Measurements from ENCODE around the gene MLYCD.

The MLYCD gene

DNA sequence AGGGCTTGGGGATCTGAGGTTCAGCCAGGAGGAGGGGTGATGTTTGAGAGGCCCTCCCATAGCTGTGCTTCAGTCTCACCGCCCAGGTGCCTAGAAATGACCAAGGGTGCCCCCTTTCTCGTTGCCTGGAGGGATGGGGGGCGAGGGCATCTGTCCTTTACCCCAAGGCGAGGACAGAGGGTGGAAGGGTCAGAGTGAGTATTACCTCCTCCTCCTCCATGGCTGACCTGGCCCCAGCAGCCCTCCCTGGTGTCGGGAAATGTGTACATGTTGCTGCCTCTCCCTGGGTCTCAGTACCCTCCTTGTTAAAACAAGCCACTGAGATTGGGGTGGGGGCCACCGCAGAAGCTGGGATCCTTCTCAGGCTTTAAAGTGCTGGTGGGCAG, 71.5 kb downstream of the MLYCD start:
- no peak for DNase-seq (ENCODE audit: low spot score)

DNA sequence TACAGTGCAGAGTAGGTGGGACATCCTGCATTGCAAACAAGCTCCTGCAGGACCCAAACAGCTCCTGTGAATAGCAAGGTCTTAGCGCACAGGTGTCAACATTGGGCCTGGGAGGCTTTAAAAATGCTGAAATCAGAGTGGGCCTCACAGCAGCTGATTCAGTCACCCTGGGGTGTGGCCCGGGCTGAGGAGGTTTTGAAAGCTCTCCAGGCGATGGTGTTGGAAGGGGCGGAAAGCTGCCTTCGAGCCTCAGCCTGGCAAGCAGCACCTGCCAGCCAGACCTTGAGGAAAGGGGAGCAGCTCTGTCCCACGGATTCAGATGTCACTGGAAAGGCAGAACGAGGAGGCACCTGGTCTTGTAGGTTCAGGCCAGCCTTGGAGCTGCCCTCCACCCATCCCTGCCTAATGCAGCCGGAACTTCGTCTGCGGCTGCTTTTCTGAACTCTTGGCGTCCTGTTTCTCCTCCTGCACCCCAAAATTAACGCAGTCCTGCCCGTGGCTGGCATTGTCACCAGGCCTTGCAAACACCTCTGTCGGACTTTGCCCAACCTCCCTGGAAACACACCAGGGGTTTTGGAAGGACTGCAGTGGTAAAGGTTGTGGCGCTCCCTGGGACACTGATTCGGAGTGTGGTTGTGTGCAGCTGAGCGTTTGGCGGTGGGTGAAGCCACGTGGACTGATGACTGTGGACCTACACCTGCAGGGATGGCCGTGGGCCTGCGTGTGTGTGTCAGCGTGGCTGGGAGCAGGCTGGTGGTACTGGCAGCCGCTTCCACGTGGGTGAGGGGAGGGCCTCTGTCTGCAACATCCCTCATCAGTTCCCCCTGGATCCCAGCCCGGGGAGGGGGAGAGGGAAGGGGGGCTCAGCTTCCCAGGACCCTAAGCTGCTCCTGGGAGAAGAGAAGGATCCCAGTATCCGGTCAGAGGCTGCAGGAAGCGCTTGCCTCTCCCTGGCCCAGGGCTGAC, 72.5 kb downstream of the MLYCD start:
- no peak for DNase-seq (ENCODE audit: low spot score)

DNA sequence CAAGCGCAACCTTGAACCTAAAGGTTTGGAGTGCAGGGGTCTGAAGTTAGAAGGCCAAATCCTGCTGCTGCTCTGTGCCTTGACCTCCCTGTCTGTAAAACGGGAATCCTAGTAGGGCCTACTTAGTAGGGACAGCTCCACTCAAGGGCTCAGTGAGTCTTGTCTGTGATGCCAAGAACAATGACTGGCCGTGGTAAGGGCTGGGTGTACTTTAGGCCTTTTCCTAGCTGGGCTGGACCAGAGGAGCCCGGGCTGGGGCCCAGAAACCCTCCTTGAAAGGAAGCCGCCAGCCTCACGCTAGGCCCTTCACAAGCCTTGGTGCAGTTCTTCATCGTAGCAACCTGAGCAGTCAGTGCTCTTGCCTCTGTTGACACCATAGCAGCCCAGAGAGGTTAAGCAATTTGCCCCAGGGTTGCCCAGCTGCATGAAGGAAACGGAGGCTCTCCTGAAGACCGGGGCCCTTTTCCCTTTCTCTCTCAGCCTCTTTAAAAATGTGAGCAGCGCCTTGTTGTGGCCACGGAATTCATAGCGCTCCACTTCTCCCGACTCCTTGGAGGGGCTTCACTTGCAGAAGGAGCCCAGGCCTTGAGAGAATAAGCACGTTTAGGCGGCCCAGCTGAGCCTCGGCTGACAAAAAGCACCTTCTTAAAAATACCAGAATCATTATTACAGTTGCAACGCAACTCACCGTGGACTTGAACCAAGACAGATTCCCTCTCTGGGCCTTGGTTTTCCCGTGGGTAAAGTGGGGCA, 73.5 kb downstream of the MLYCD start:
- no peak for DNase-seq (ENCODE audit: low spot score)

DNA sequence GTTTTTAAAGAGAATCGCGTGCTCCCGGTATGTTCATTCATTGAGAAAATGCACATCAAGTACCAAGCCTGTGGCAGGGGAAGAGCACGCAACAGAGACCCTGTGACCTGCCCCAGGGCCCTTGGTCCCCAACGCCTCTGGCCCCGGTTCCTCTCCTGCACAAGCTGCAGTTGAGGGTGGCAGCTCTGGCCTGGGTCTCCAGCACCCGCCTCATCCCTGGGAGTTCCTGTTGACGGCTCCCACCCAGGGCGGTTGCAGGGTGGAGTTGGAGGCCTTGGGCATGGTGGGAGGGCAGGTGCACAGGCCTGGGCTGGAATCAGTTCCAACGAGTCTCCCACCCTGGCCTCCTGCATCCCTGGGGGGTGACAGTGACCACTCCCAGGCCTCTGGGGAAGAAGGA, 74.2 kb downstream of the MLYCD start:
- no peak for DNase-seq (ENCODE audit: low spot score)

DNA sequence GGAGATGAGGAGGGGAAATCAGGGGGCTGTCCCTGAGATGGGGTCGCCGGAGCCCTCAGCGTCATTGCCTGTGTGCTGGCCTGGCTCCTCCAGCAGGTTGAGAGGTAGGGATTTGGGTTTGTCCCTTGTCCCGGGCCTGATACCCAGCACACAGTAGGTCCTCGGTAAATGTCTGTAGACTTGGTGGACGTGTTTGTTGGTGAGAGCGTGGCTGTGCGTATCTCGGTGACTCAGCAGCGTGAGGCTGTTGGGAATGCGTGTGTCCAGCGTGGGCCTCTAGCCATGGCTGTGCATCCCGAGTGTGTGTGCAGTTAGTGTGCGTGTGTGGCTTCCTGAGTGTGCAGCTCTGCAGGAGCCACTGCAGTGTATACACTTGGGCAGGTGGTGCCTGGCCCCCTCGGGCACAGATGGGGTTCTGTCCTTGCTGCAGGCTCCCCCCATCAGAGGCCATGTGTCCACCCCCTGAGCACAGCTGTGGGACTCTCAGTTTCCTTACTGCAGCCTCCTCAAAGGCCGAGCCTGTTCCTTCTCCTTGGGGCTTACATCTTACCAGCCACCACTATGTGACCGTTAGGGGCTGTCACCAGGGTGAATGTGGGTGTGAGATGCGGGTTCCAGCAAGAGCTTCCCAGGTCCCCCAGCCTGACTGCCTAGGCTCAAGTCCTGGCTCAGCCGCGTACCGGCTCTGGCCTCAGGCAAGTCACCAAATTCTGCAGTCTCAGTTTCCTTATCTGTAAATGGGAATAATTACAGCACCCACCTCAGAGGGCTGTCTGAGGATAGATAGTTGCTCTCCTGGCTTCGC, 74.9 kb downstream of the MLYCD start:
- no peak for DNase-seq (ENCODE audit: low spot score)

DNA sequence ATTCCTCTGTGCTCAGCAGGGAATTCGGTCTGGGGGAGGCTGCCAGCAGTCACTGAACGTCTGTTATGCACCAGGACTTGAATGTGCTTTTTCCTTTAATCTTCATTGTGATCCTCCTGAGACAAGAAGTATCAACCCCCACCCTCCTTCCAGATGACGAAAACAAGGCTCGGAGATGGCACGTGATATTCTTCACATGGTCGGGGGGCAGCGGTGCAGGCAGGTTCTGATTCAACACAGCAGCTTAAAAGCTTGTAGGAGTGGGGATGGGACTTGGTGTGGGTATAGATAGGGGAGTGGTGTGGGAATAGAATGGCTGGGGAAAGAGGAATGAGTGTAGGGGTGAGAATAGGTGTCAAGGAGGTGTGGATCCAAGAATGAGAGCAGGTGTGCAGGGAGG, 75.6 kb downstream of the MLYCD start:
- DNase-seq (ENCODE audit: low spot score): no peak

DNA sequence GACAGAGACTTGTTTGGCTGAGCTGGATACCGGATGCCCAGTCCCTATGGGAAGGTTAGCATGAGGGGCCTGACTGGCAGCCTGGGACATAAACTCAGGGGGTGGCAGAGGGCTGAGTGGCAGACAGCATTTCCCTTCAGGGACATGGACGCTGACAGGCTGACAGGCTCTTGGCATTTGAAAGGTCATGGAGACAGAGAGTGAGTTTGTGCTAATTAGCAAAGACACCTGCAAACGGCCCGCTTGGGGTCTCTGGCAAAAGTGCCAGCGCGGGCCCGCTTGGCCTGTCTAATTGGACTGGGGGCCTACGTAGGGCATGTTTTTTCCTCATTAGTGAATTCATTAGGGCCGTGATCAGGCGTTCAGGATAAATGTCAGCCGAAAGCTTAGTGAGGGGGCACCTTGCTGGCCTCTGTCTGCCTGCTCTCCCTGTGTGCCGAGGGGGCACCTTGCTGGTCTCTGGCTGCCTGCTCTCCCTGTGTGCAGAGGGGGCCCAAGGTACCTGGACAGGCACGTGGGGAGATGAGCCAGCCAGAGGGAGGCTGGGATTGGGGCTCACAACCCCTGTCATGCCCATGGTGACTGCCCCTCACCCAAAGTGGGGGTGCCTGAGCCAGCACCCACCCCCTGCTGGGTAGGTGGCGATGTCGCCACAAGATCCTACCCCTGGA, 76.8 kb downstream of the MLYCD start:
- no peak for DNase-seq (ENCODE audit: low spot score)

Measured in SW480 (cell line).